ENCODE data around the gene GPR39.

Gene GPR39

DNA sequence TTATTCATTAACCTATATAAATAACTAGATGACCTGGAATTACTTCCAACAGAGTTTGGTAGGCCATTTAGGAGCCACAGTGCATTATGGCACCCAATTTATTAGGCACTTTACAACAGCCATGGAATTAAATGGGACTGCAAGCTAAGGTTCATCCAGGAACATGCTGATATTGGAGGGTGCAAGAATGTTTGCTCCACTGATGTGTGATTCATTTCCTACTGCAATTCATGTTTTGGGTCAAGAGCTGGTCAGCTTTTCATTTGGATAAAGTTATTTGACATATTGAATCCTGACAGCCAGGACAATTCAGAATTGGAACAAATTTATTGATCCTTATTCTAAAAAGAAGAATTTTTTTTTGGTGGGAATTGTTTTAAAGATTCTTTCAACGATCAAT is 265.2 kb downstream of the GPR39 start:
- DNase-seq: no peak

DNA sequence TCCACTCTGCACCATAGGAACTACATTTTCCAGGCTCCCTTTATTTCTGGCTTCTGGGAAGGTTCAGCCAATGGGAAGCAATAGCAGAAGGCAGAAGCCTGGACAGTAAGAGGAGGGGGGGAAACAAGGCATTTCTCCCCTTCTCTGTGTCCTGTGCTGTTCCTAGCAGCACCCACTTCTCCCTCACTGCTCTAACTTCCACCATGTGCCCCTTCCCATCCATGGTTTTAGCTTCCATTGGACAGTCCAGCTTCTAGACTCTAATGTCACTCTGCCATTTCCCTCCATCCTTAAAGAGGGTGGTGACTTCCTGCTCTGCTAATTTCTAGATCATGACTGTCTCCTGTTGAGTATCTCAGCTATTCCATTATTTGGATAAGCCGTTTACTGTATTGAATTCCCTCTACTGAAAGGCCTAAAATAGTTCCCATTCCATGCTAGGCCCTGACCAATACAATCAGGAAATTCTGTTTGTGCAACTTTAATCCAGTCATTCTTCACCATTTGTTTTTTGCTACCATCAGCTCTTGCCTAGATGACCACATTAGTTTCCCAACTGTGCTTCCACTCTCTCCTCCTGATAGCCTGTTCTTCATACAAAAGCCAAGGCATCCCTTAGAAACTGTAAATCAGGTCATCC is 274.2 kb downstream of the GPR39 start:
- DNase-seq: no peak

GRCh38 chr2:132691556-132691955 is 275.0 kb downstream of the GPR39 start:
- no peak for DNase-seq

- no peak for DNase-seq
Observed at GRCh38 chr2:132692816-132693215, 276.2 kb downstream of the GPR39 start.

All from T1000 (cell line).